B cell (primary cell): ENCODE results near the gene INHBA. TPM values are rescaled to one million over a fixed set of nuclear protein-coding genes. Genes with fewer than 3 reads are reported as not detected.

Experiments used
- ATAC-seq: fragments of 200-7000 bp; cut with Tn5 transposase; one replicate; pipeline ENCODE4 v1.10.0; 2021; ENCODE audit warnings: low read depth, mild to moderate bottlenecking, moderate number of reproducible peaks, moderate library complexity
- CTCF ChIA-PET: fragments of 350-600 bp; sonication (Branson Sonifier 250); formaldehyde crosslinking; loops from one replicate; lab custom pipeline; 2021; ENCODE audit warnings: antibody characterized with exemption, inconsistent platforms; lab: Charles Lee
- POLR2A ChIA-PET: fragments of 350-600 bp; sonication (Branson Sonifier 250); formaldehyde crosslinking; loops from one replicate; lab custom pipeline; 2021; ENCODE audit warnings: antibody characterized with exemption; lab: Charles Lee
- DNase-seq: peaks from one replicate; pipeline ENCODE4 v3.0.0; 2013
- H2AFZ ChIP-seq: 2 replicates; pipeline ENCODE4 v1.6.1; 2012; ENCODE audit warnings: mild to moderate bottlenecking, low read depth, low read length; ENCODE audit not compliant: insufficient read depth, poor library complexity, severe bottlenecking
- H3K27ac ChIP-seq, 2 donors: 1 replicate in 1 of 2; 2 replicates in 1 of 2; pipeline ENCODE4 v1.5.1; 2012 to 2013; ENCODE audit warnings: low read length in 2 of 2, mild to moderate bottlenecking in 2 of 2, moderate library complexity in 1 of 2
- H3K27me3 ChIP-seq, 4 experiments: fragments of 200-600 bp in 1 of 4; sonication (generic) in 1 of 4; replicated peaks in 1 of 4; 1 replicate in 2 of 4; 2 replicates in 2 of 4; pipeline versions ENCODE4 v1.6.1 to v1.7.0; 2013 to 2016; ENCODE audit warnings: low read length in 3 of 4, mild to moderate bottlenecking in 2 of 4, mixed read lengths in 1 of 4, moderate library complexity in 1 of 4; ENCODE audit not compliant: insufficient read depth in 4 of 4, control insufficient read depth in 3 of 4; ENCODE audit errors: control extremely low read depth in 1 of 4
- H3K36me3 ChIP-seq, 2 experiments: replicated peaks in 1 of 2; 1 replicate in 1 of 2; 2 replicates in 1 of 2; pipeline versions ENCODE4 v1.6.1 to v1.7.1; 2013; ENCODE audit warnings: low read length in 1 of 2; ENCODE audit not compliant: insufficient read depth in 2 of 2, control insufficient read depth in 1 of 2; ENCODE audit errors: control extremely low read depth in 1 of 2, extremely low read depth in 1 of 2
- H3K4me1 ChIP-seq, 2 donors: fragments of 200-600 bp in 1 of 2; sonication (generic) in 1 of 2; 1 replicate in 1 of 2; 2 replicates in 1 of 2; pipeline versions ENCODE4 v1.5.1 to v1.6.1; 2013 to 2017; ENCODE audit warnings: low read length in 2 of 2; ENCODE audit not compliant: control insufficient read depth in 2 of 2, insufficient read depth in 2 of 2
- H3K4me2 ChIP-seq: replicated peaks from 2 replicates; pipeline ENCODE3; 2012; ENCODE audit warnings: mild to moderate bottlenecking, low read depth, low read length; ENCODE audit not compliant: poor library complexity, severe bottlenecking
- H3K4me3 ChIP-seq, 5 experiments: fragments of 200-600 bp in 1 of 5; sonication (generic) in 1 of 5; 1 replicate in 3 of 5; 2 replicates in 2 of 5; pipeline versions ENCODE4 v1.5.1 to v1.7.0; 2011 to 2016; ENCODE audit warnings: low read length in 4 of 5, mild to moderate bottlenecking in 4 of 5, low read depth in 2 of 5, control low read depth in 1 of 5, moderate library complexity in 1 of 5; ENCODE audit not compliant: insufficient read depth in 1 of 5; ENCODE audit errors: control extremely low read depth in 1 of 5, extremely low read depth in 1 of 5
- H3K79me2 ChIP-seq: fragments of 200-600 bp; sonication (generic); one replicate; pipeline ENCODE4 v1.6.0; 2016; ENCODE audit warnings: low read length; ENCODE audit not compliant: control insufficient read depth, insufficient read depth
- H3K9ac ChIP-seq: fragments of 200-600 bp; sonication (generic); 2 replicates; pipeline ENCODE4 v1.6.1; 2017; ENCODE audit warnings: mild to moderate bottlenecking, low read length, moderate library complexity
- H3K9me3 ChIP-seq, 3 donors: one replicate each; pipeline versions ENCODE4 v1.6.1 to v1.7.1; 2013; ENCODE audit warnings: low read length in 2 of 3; ENCODE audit not compliant: control insufficient read depth in 2 of 3, insufficient read depth in 1 of 3; ENCODE audit errors: control extremely low read depth in 1 of 3
- H4K20me1 ChIP-seq: 2 replicates; pipeline ENCODE4 v1.6.0; 2012; ENCODE audit warnings: mild to moderate bottlenecking, low read length; ENCODE audit not compliant: insufficient read depth, control insufficient read depth, poor library complexity, severe bottlenecking
- H3K27ac Mint-ChIP-seq: one replicate; pipeline ENCODE4 v1.8.0; 2021; ENCODE audit warnings: mixed read lengths
- H3K27me3 Mint-ChIP-seq: one replicate; pipeline ENCODE4 v1.8.0; 2021; ENCODE audit warnings: mixed read lengths
- H3K4me1 Mint-ChIP-seq: one replicate; pipeline ENCODE4 v1.8.0; 2021; ENCODE audit warnings: mixed read lengths
- H3K4me3 Mint-ChIP-seq: one replicate; pipeline ENCODE4 v1.8.0; 2021; ENCODE audit warnings: mixed read lengths
- H3K9me3 Mint-ChIP-seq: one replicate; pipeline ENCODE4 v1.8.0; 2022; ENCODE audit warnings: mixed read lengths; ENCODE audit not compliant: insufficient read depth
- CTCF ChIP-seq: fragments of 200-600 bp; IDR thresholded peaks from one replicate; pipeline ENCODE4 v1.8.0; 2022; ENCODE audit warnings: antibody characterized with exemption, mild to moderate bottlenecking
- EZH2 ChIP-seq: IDR thresholded peaks from 2 replicates; pipeline ENCODE4 v1.6.1; 2012; ENCODE audit warnings: borderline replicate concordance, low read depth, mild to moderate bottlenecking, moderate library complexity, low read length; ENCODE audit not compliant: insufficient read depth, poor library complexity, severe bottlenecking
- WGBS: methylation state at CpG from one replicate; pipeline ENCODE4 v1.1.5; 2013; ENCODE audit warnings: missing lambda C conversion rate; ENCODE audit not compliant: insufficient coverage; 5-methylcytosine and 5-hydroxymethylcytosine counted together
- intact Hi-C: fragments of 100-400 bp; cut with micrococcal nuclease; formaldehyde crosslinking; loops from one replicate; pipeline ENCODE4 v1.10.0; 2022
- polyA plus RNA-seq: library from polyadenylated mRNA; depleted of rRNA; stranded (reverse); fragments of >200 nt; gene quantifications from 2 replicates; pipeline ENCODE4 v1.2.3, GENCODE V29; 2012
- total RNA-seq, 2 donors: library from RNA; stranded (reverse); fragments of 120-200 nt in 1 of 2; gene quantifications; 1 replicate in 1 of 2; 2 replicates in 1 of 2; pipeline versions ENCODE4 v1.2.3 to v1.2.4, GENCODE V29; 2013 to 2022

INHBA gene
- total and polyA plus RNA-seq, 2 donors (not counting 1 experiment from before 2014, with no cell fraction given): not detected

- TF ChIP-seq EZH2 (no peak), CTCF (no peak)
- no peaks in the 10 kb centered on the region for H3K27me3 ChIP-seq
- H3K27ac ChIP-seq: no peak overlapping the region
- CTCF ChIA-PET: no interaction called here
- intact Hi-C loops: no loop called here
- H2AFZ ChIP-seq: no peak overlapping the region
- H3K9me3 ChIP-seq: peaks cover 0 to 21% (median 9%) of the 10 kb centered on the region in 3 donors
- no peak overlapping the region for H3K4me2 ChIP-seq
- POLR2A ChIA-PET: no interaction called here
- H4K20me1 ChIP-seq: no peaks in the 10 kb centered on the region
- Mint-ChIP-seq H3K27ac (no peak overlapping the region), H3K4me3 (no peak overlapping the region), H3K27me3 (no peaks in the 10 kb centered on the region), H3K9me3 (peaks cover 7% of the 10 kb centered on the region), H3K4me1 (no peaks in the 10 kb centered on the region)
- no peak overlapping the region for H3K9ac ChIP-seq
- H3K79me2 ChIP-seq: no peaks in the 10 kb centered on the region
- no peak overlapping the region for H3K4me3 ChIP-seq
- ATAC-seq (no peak), DNase-seq (no peak)
- H3K36me3 ChIP-seq: no peaks in the 10 kb centered on the region
- H3K4me1 ChIP-seq: no peaks in the 10 kb centered on the region
Measured at GRCh38 chr7:41745451-41745850, 42.6 kb upstream of the INHBA start.

GRCh38 chr7:41744161-41744560, 41.3 kb upstream of the INHBA start:
- H3K4me3 Mint-ChIP-seq: no peak overlapping the region
- no CpG with 5 or more reads among the region's 4 CpGs for WGBS

More at GRCh38 chr7:41744161-41744560, 41.3 kb upstream of the INHBA start:
- Histone ChIP-seq H3K9ac (no peak overlapping the region), H3K4me1 (no peaks in the 10 kb centered on the region), H2AFZ (no peak overlapping the region), H3K27me3 (no peaks in the 10 kb centered on the region), H3K9me3 (peaks cover 0 to 21% (median 9%) of the 10 kb centered on the region in 3 donors), H3K36me3 (no peaks in the 10 kb centered on the region), H3K79me2 (no peaks in the 10 kb centered on the region), H3K4me2 (no peak overlapping the region), H3K27ac (no peak overlapping the region), H3K4me3 (no peak overlapping the region), H4K20me1 (no peaks in the 10 kb centered on the region)
- ChIA-PET CTCF (interaction anchor here (0.9 kb wide), 1 partner anchor 12 kb away, joined by 3 read pairs; no protein-coding TSS in a partner anchor), POLR2A (no interaction called here)
- peaks cover 7% of the 10 kb centered on the region for H3K9me3 Mint-ChIP-seq
- TF ChIP-seq CTCF: no peak
- no peak for TF ChIP-seq EZH2
- intact Hi-C loops: no loop called here
- no peak for DNase-seq
- H3K27me3 Mint-ChIP-seq: no peaks in the 10 kb centered on the region
- no peaks in the 10 kb centered on the region for H3K4me1 Mint-ChIP-seq
- H3K27ac Mint-ChIP-seq: no peak overlapping the region
- no peak for ATAC-seq
